Upper lobe of right lung (tissue), 1 donor: ENCODE data around the gene DENND5A. TPM values are rescaled to one million over a fixed set of nuclear protein-coding genes. Genes with fewer than 3 reads are reported as not detected.
"Not testable (repeated sequence)": the region's sequence is repeated elsewhere in the genome, so short reads cannot be mapped to it uniquely, and the experiment has no call there.

Source experiments
- ATAC-seq: fragments of 200-7000 bp; cut with Tn5 transposase; one replicate; pipeline ENCODE4 v1.9.1; 2020; ENCODE audit warnings: mild to moderate bottlenecking, moderate library complexity
- DNase-seq: peaks from one replicate; pipeline ENCODE4 v3.0.0-alpha.2; 2020
- H3K27ac ChIP-seq: fragments of 200-600 bp; one replicate; pipeline ENCODE4 v1.8.0; 2022
- H3K27me3 ChIP-seq: fragments of 200-600 bp; one replicate; pipeline ENCODE4 v1.8.0; 2022; ENCODE audit warnings: mild to moderate bottlenecking
- H3K36me3 ChIP-seq: fragments of 200-600 bp; one replicate; pipeline ENCODE4 v1.8.0; 2022
- H3K4me1 ChIP-seq: fragments of 200-600 bp; one replicate; pipeline ENCODE4 v1.8.0; 2022
- H3K4me3 ChIP-seq: fragments of 200-600 bp; one replicate; pipeline ENCODE4 v1.8.0; 2022; ENCODE audit warnings: mild to moderate bottlenecking
- H3K9me3 ChIP-seq: fragments of 200-600 bp; one replicate; pipeline ENCODE4 v1.8.0; 2022
- CTCF ChIP-seq: fragments of 200-600 bp; IDR thresholded peaks from one replicate; pipeline ENCODE4 v1.8.0; 2022; ENCODE audit warnings: antibody characterized with exemption
- intact Hi-C: fragments of 100-400 bp; cut with DNase I; formaldehyde crosslinking; loops from one replicate; pipeline ENCODE4 v1.11.0; 2022
- total RNA-seq: library from RNA; stranded (reverse); fragmentation: NEBNext Ultra II Directional; extraction: Animal tissue kit (Norgen Biotek cat#: 25700); gene quantifications from one replicate; pipeline ENCODE4 v1.2.1, GENCODE V29; 2021
- donor health status: DM: no; HTN: yes; CAD: no; lungs with severe emphysema.

Gene DENND5A
- total RNA-seq, 1 donor from 2014 or later = 90.8 TPM

GRCh38 chr11:9249252-9249651 lies 15.9 kb downstream of the DENND5A start:
- Histone ChIP-seq H3K27me3 (no peaks in the 10 kb centered on the region), H3K9me3 (no peaks in the 10 kb centered on the region), H3K36me3 (no peaks in the 10 kb centered on the region), H3K4me1 (peaks cover 11% of the 10 kb centered on the region), H3K4me3 (no peak overlapping the region), H3K27ac (no peak overlapping the region)
- intact Hi-C loops = no loop called here
- no peak for TF ChIP-seq CTCF
- no peak for ATAC-seq
- DNase-seq = no peak

- Histone ChIP-seq H3K4me1 (peaks cover 8% of the 10 kb centered on the region), H3K9me3 (no peaks in the 10 kb centered on the region), H3K27ac (no peak overlapping the region), H3K27me3 (no peaks in the 10 kb centered on the region), H3K36me3 (no peaks in the 10 kb centered on the region), H3K4me3 (no peak overlapping the region)
- intact Hi-C loops = no loop called here
- no peak for TF ChIP-seq CTCF
- no peak for DNase-seq
- ATAC-seq = no peak
Measured at GRCh38 chr11:9247863-9248262, 17.3 kb downstream of the DENND5A start.

- H3K9me3 ChIP-seq, ATAC-seq, H3K27ac ChIP-seq, intact Hi-C loops, DNase-seq, H3K27me3 ChIP-seq, H3K4me3 ChIP-seq, H3K36me3 ChIP-seq: not testable (repeated sequence)
- peaks cover 12% of the 10 kb centered on the region for H3K4me1 ChIP-seq
Measured at GRCh38 chr11:9236242-9236641, 28.9 kb downstream of the DENND5A start.

- Histone ChIP-seq H3K27ac (peak overlapping the region; percentile 18), H3K9me3 (no peaks in the 10 kb centered on the region), H3K27me3 (no peaks in the 10 kb centered on the region), H3K36me3 (no peaks in the 10 kb centered on the region), H3K4me1 (peaks cover 25% of the 10 kb centered on the region), H3K4me3 (no peak overlapping the region)
- ATAC-seq (no peak), DNase-seq (no peak)
- no peak for TF ChIP-seq CTCF
- intact Hi-C loops = no loop called here
Measured at GRCh38 chr11:9232482-9232881, 32.7 kb downstream of the DENND5A start.

GRCh38 chr11:9231848-9232177 lies 33.3 kb downstream of the DENND5A start:
- Histone ChIP-seq H3K9me3 (no peaks in the 10 kb centered on the region), H3K27me3 (no peaks in the 10 kb centered on the region), H3K4me1 (peaks cover 25% of the 10 kb centered on the region), H3K36me3 (no peaks in the 10 kb centered on the region), H3K4me3 (peak overlapping the region; percentile 38), H3K27ac (peak overlapping the region; percentile 45)
- ATAC-seq (peak; percentile 63), DNase-seq (no peak)
- intact Hi-C loops = no loop called here
- TF ChIP-seq CTCF = no peak

- no peak for TF ChIP-seq CTCF
- no peaks in the 10 kb centered on the region for H3K27me3 ChIP-seq
- ATAC-seq = no peak
Measured at GRCh38 chr11:9230296-9230695, 34.9 kb downstream of the DENND5A start.

More at GRCh38 chr11:9230296-9230695, 34.9 kb downstream of the DENND5A start:
- peaks cover 25% of the 10 kb centered on the region for H3K4me1 ChIP-seq
- no peak overlapping the region for H3K27ac ChIP-seq
- no peak for DNase-seq
- intact Hi-C loops = no loop called here
- H3K4me3 ChIP-seq = no peak overlapping the region
- H3K9me3 ChIP-seq = no peaks in the 10 kb centered on the region
- no peaks in the 10 kb centered on the region for H3K36me3 ChIP-seq
